ENCODE data around the gene SWT1. TPM values are rescaled to one million over a fixed set of nuclear protein-coding genes. Genes with fewer than 3 reads are reported as not detected.
"Not testable (repeated sequence)": the region's sequence is repeated elsewhere in the genome, so short reads cannot be mapped to it uniquely, and the experiment has no call there.

SWT1 gene
- total RNA-seq, 4 donors from 2014 or later: 1.9 to 6.5 (median 3.5) TPM

- intact Hi-C loops (cut with DNase I): no loop called here
- Histone ChIP-seq H3K27me3 (no peaks in the 10 kb centered on the region), H3K4me3 (no peak overlapping the region), H3K36me3 (no peaks in the 10 kb centered on the region), H3K4me1 (no peaks in the 10 kb centered on the region), H3K9me3 (no peaks in the 10 kb centered on the region), H3K27ac (no peak overlapping the region)
- 84 to 93% methylated on average over 2 of the region's 2 CpGs for WGBS, 2 donors
- TF ChIP-seq CTCF (IDR thresholded peaks at IDR 0.05) (no peak), POLR2A (IDR thresholded peaks at IDR 0.05) (no peak)
- no peak for DNase-seq
Observed at GRCh38 chr1:185245466-185245865, 88.5 kb downstream of the SWT1 start.

GRCh38 chr1:185249563-185249962 is 92.6 kb downstream of the SWT1 start:
- TF ChIP-seq POLR2A (IDR thresholded peaks at IDR 0.05): no peak
- TF ChIP-seq CTCF (IDR thresholded peaks at IDR 0.05): no peak
- intact Hi-C loops (cut with DNase I): no loop called here
- DNase-seq: no peak
- Histone ChIP-seq H3K4me1 (no peaks in the 10 kb centered on the region), H3K27ac (no peak overlapping the region), H3K36me3 (no peaks in the 10 kb centered on the region), H3K27me3 (no peaks in the 10 kb centered on the region), H3K9me3 (no peaks in the 10 kb centered on the region), H3K4me3 (no peak overlapping the region)
- 52 to 76% methylated on average over 2 of the region's 2 CpGs for WGBS, 2 donors

GRCh38 chr1:185250063-185250462 is 93.1 kb downstream of the SWT1 start:
- Histone ChIP-seq H3K4me1 (no peaks in the 10 kb centered on the region), H3K4me3 (no peak overlapping the region), H3K27me3 (no peaks in the 10 kb centered on the region), H3K9me3 (no peaks in the 10 kb centered on the region), H3K36me3 (no peaks in the 10 kb centered on the region), H3K27ac (no peak overlapping the region)
- WGBS, 2 donors: 93% methylated on average over 4 of the region's 4 CpGs
- no peak for DNase-seq
- intact Hi-C loops (cut with DNase I): no loop called here
- no peak for TF ChIP-seq POLR2A (IDR thresholded peaks at IDR 0.05)
- no peak for TF ChIP-seq CTCF (IDR thresholded peaks at IDR 0.05)

- intact Hi-C loops (cut with DNase I); H3K27me3 ChIP-seq; H3K4me3 ChIP-seq; DNase-seq; H3K9me3 ChIP-seq; H3K36me3 ChIP-seq; H3K27ac ChIP-seq; H3K4me1 ChIP-seq: not testable (repeated sequence)
- WGBS, 2 donors: 93 to 100% methylated on average over 3 of the region's 4 CpGs
Observed at GRCh38 chr1:185251928-185252327, 95.0 kb downstream of the SWT1 start.

GRCh38 chr1:185252404-185252803 is 95.4 kb downstream of the SWT1 start:
- H3K36me3 ChIP-seq; H3K4me1 ChIP-seq; intact Hi-C loops (cut with DNase I); H3K9me3 ChIP-seq; H3K27me3 ChIP-seq; DNase-seq; H3K27ac ChIP-seq; H3K4me3 ChIP-seq: not testable (repeated sequence)
- WGBS, 2 donors: 80% methylated on average over 1 of the region's 1 CpG; no CpG with 5 or more reads in 1 of the 2 donors

- WGBS, 2 donors: 100% methylated on average over 5 of the region's 6 CpGs; no CpG with 5 or more reads in 1 of the 2 donors
- H3K4me3 ChIP-seq; intact Hi-C loops (cut with DNase I); H3K27me3 ChIP-seq; H3K36me3 ChIP-seq; H3K27ac ChIP-seq; H3K9me3 ChIP-seq; H3K4me1 ChIP-seq; DNase-seq: not testable (repeated sequence)
Observed at GRCh38 chr1:185255595-185255994, 98.6 kb downstream of the SWT1 start.

GRCh38 chr1:185257116-185257949 is 100.4 kb downstream of the SWT1 start:
- H3K27ac ChIP-seq; H3K4me3 ChIP-seq; H3K27me3 ChIP-seq; H3K36me3 ChIP-seq; intact Hi-C loops (cut with DNase I); DNase-seq; H3K4me1 ChIP-seq; H3K9me3 ChIP-seq: not testable (repeated sequence)
- WGBS, 2 donors: 89 to 97% methylated on average over 8 to 16 of the region's 32 CpGs
